Tibial nerve (tissue), 4 donors: Measurements from ENCODE around the gene RAI1.

Source experiments
- EP300 ChIP-seq, 2 donors: sonication (generic); formaldehyde crosslinking; IDR thresholded peaks; one replicate each; pipeline ENCODE4 v1.6.1; 2017; ENCODE audit warnings: antibody characterized with exemption in 2 of 2, mild to moderate bottlenecking in 1 of 2
- POLR2A ChIP-seq, 2 donors: fragments of 450-650 bp; IDR thresholded peaks; one replicate each; pipeline ENCODE4 v1.6.1; 2017; ENCODE audit warnings: antibody characterized with exemption in 2 of 2, mild to moderate bottlenecking in 2 of 2, moderate library complexity in 2 of 2
- TF ChIP-seq, protein P1 (sequence below), 5 experiments: fragments of 200-600 bp in 3 of 5; fragments of 450-650 bp in 2 of 5; sonication (generic) in 3 of 5; IDR thresholded peaks; one replicate each; pipeline ENCODE4 v1.5.1; 2016 to 2019; ENCODE audit warnings: antibody characterized with exemption in 5 of 5, mild to moderate bottlenecking in 3 of 5, moderate library complexity in 2 of 5

DNA sequence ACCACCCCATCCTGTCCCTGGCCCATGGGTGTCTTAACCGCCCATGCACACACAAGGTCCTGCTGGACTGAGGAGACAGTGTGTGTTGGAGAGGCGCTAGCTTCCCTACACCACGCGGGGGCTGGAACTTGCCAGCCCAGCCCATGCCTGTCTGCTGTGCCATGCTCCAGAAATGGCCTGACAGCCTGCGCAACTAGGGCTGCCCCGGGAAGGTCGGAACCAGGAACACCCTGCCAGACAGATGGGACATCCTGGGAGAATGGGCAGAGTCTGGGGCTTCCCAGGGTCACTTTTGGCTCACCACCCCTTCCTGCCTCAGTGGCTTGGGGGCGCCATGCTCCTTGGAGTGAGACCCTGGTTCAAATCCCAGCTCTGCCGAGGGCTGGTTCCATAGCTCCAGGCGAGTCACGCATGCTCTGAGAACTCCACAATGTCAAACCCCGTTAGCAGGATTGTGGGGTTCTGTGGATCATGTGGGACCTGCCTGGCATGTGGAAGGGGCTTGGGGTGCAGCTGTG, 119.3 kb downstream of the RAI1 start:
- TF ChIP-seq, protein P1, sequence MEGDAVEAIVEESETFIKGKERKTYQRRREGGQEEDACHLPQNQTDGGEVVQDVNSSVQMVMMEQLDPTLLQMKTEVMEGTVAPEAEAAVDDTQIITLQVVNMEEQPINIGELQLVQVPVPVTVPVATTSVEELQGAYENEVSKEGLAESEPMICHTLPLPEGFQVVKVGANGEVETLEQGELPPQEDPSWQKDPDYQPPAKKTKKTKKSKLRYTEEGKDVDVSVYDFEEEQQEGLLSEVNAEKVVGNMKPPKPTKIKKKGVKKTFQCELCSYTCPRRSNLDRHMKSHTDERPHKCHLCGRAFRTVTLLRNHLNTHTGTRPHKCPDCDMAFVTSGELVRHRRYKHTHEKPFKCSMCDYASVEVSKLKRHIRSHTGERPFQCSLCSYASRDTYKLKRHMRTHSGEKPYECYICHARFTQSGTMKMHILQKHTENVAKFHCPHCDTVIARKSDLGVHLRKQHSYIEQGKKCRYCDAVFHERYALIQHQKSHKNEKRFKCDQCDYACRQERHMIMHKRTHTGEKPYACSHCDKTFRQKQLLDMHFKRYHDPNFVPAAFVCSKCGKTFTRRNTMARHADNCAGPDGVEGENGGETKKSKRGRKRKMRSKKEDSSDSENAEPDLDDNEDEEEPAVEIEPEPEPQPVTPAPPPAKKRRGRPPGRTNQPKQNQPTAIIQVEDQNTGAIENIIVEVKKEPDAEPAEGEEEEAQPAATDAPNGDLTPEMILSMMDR (IDR thresholded peaks at IDR 0.05) = no peak
- TF ChIP-seq POLR2A (IDR thresholded peaks at IDR 0.05) (no peak), EP300 (IDR thresholded peaks at IDR 0.05) (no peak)
